SW480 (cell line): Measurements from ENCODE around the gene PDCD4.

Experiments
- DNase-seq: peaks from one replicate; pipeline ENCODE4 v3.0.0-alpha.2; 2016; ENCODE audit warnings: low spot score

Gene PDCD4

GRCh38 chr10:110842326-110842904, 29.3 kb upstream of the PDCD4 start:
- DNase-seq = no peak

GRCh38 chr10:110843031-110843430, 28.7 kb upstream of the PDCD4 start:
- no peak for DNase-seq

GRCh38 chr10:110843796-110844616, 27.7 kb upstream of the PDCD4 start:
- DNase-seq = no peak

GRCh38 chr10:110844617-110844881, 27.2 kb upstream of the PDCD4 start:
- no peak for DNase-seq

GRCh38 chr10:110845192-110845755, 26.5 kb upstream of the PDCD4 start:
- no peak for DNase-seq

- peak; percentile 42 for DNase-seq
Measured at GRCh38 chr10:110845756-110846620, 25.7 kb upstream of the PDCD4 start.

- DNase-seq = no peak
Measured at GRCh38 chr10:110847374-110847773, 24.4 kb upstream of the PDCD4 start.

GRCh38 chr10:110848106-110848505, 23.6 kb upstream of the PDCD4 start:
- DNase-seq = no peak

- DNase-seq = no peak
Measured at GRCh38 chr10:110850099-110850498, 21.6 kb upstream of the PDCD4 start.

GRCh38 chr10:110851020-110851612, 20.6 kb upstream of the PDCD4 start:
- DNase-seq = peak; percentile 48

- DNase-seq = peak; percentile 62
Measured at GRCh38 chr10:110852255-110852896, 19.4 kb upstream of the PDCD4 start.

GRCh38 chr10:110852947-110853346, 18.8 kb upstream of the PDCD4 start:
- no peak for DNase-seq

- no peak for DNase-seq
Measured at GRCh38 chr10:110853921-110854605, 17.7 kb upstream of the PDCD4 start.

GRCh38 chr10:110857265-110858171, 14.2 kb upstream of the PDCD4 start:
- DNase-seq = no peak

GRCh38 chr10:110858297-110858934, 13.3 kb upstream of the PDCD4 start:
- no peak for DNase-seq

GRCh38 chr10:110859206-110859972, 12.3 kb upstream of the PDCD4 start:
- no peak for DNase-seq

GRCh38 chr10:110859973-110860376, 11.8 kb upstream of the PDCD4 start:
- no peak for DNase-seq

- no peak for DNase-seq
Measured at GRCh38 chr10:110860576-110861241, 11.0 kb upstream of the PDCD4 start.
